GM12878 (cell line): ENCODE data around the gene RHBDF2. TPM values are rescaled to one million over a fixed set of nuclear protein-coding genes. Genes with fewer than 3 reads are reported as not detected.

Experiments
- ATAC-seq: fragments of 200-7000 bp; cut with Tn5 transposase; 3 replicates; pipeline ENCODE4 v1.9.1; 2020; ENCODE audit warnings: mild to moderate bottlenecking, moderate library complexity
- BruUV-seq: library from RNA; stranded (reverse); fragments of 400-500 nt; replicated peaks from 2 replicates; lab custom pipeline; 2021; lab: Mats Ljungman, UMichigan
- CTCF ChIA-PET: fragments of 300-600 bp; sonication (Branson Sonifier 250); formaldehyde crosslinking; extraction: SDS; loops from one replicate; lab custom pipeline; 2021; ENCODE audit warnings: inconsistent platforms; lab: Yijun Ruan, JAX
- POLR2A ChIA-PET: fragments of 350-600 bp; formaldehyde crosslinking; extraction: SDS; loops from one replicate; lab custom pipeline; 2021; ENCODE audit warnings: inconsistent platforms; lab: Charles Lee
- RAD21 ChIA-PET: fragments of 300-600 bp; sonication (Branson Sonifier 250); formaldehyde crosslinking; loops from one replicate; lab custom pipeline; 2023; ENCODE audit warnings: antibody characterized with exemption; ENCODE audit not compliant: unreplicated experiment; lab: Charles Lee
- SMC1A ChIA-PET: fragments of 300-600 bp; sonication (Branson Sonifier 250); formaldehyde crosslinking; loops from one replicate; lab custom pipeline; 2023; ENCODE audit not compliant: unreplicated experiment, uncharacterized antibody; lab: Charles Lee
- DNase-seq: peaks from one replicate; pipeline ENCODE4 v3.0.0-alpha.2; 2011; ENCODE audit warnings: low read depth, low spot score
- FAIRE-seq: peaks from 3 replicates; lab custom pipeline; 2011; peaks lifted over from hg19 to GRCh38; lab: Jason Lieb, UNC
- H2AFZ ChIP-seq: 2 replicates; pipeline ENCODE4 v1.6.0; 2011; ENCODE audit warnings: low read depth, low read length, control low read depth; ENCODE audit not compliant: control insufficient read depth
- H3K27ac ChIP-seq: 2 replicates; pipeline ENCODE4 v1.5.1; 2011; ENCODE audit warnings: control low read depth; ENCODE audit not compliant: control insufficient read depth, insufficient read depth
- H3K27me3 ChIP-seq, 2 experiments: replicated peaks in 1 of 2; 2 replicates each; pipeline versions ENCODE4 v1.6.0 to v1.6.1; 2011; ENCODE audit warnings: low read length in 1 of 2; ENCODE audit not compliant: control insufficient read depth in 2 of 2, insufficient read depth in 2 of 2
- H3K36me3 ChIP-seq, 2 experiments: 2 replicates each; pipeline ENCODE4 v1.5.1; 2011; ENCODE audit warnings: low read length in 1 of 2; ENCODE audit not compliant: control insufficient read depth in 2 of 2, insufficient read depth in 2 of 2
- H3K4me1 ChIP-seq: 2 replicates; pipeline ENCODE4 v1.6.1; 2011; ENCODE audit warnings: mild to moderate bottlenecking, low read length, moderate library complexity, mixed read lengths; ENCODE audit not compliant: control insufficient read depth, insufficient read depth
- H3K4me2 ChIP-seq: 2 replicates; pipeline ENCODE4 v1.6.0; 2011; ENCODE audit warnings: control low read depth; ENCODE audit not compliant: control insufficient read depth, insufficient read depth
- H3K4me3 ChIP-seq: fragments of 200-600 bp; sonication (generic); 2 replicates; pipeline ENCODE4 v1.5.1; 2016
- H3K79me2 ChIP-seq: 2 replicates; pipeline ENCODE4 v1.6.0; 2011; ENCODE audit warnings: low read length; ENCODE audit not compliant: control insufficient read depth, insufficient read depth
- H3K9ac ChIP-seq: 2 replicates; pipeline ENCODE4 v1.8.0; 2011; ENCODE audit warnings: low read length, control low read depth, mixed read lengths; ENCODE audit not compliant: control insufficient read depth, insufficient read depth
- H3K9me3 ChIP-seq: replicated peaks from 3 replicates; pipeline ENCODE4 v1.5.1; 2011; ENCODE audit warnings: mild to moderate bottlenecking, low read length; ENCODE audit not compliant: control insufficient read depth, insufficient read depth
- H4K20me1 ChIP-seq: 2 replicates; pipeline ENCODE4 v1.6.0; 2011; ENCODE audit not compliant: control insufficient read depth, insufficient read depth
- CHD2 ChIP-seq: IDR thresholded peaks from 2 replicates; pipeline ENCODE4 v1.6.1; 2011; ENCODE audit warnings: low read depth, low read length, improper control_type of control experiment, borderline replicate concordance
- CREB1 ChIP-seq: IDR thresholded peaks from 2 replicates; pipeline ENCODE4 v1.6.1; 2012; ENCODE audit warnings: low read depth, mild to moderate bottlenecking, inconsistent platforms
- DPF2 ChIP-seq: fragments of 450-650 bp; IDR thresholded peaks from 2 replicates; pipeline ENCODE4 v1.6.1; 2017; ENCODE audit warnings: mild to moderate bottlenecking
- HDAC2 ChIP-seq: fragments of 200-600 bp; sonication (generic); IDR thresholded peaks from 2 replicates; pipeline ENCODE4 v1.6.1; 2017
- MEF2B ChIP-seq: fragments of 450-650 bp; IDR thresholded peaks from 2 replicates; pipeline ENCODE4 v1.6.1; 2018; ENCODE audit warnings: mild to moderate bottlenecking, moderate library complexity; ENCODE audit not compliant: partially characterized antibody, poor library complexity, severe bottlenecking
- MYC ChIP-seq: IDR thresholded peaks from 2 replicates; pipeline ENCODE4 v1.6.1; 2011; ENCODE audit warnings: mild to moderate bottlenecking, low read length, moderate library complexity, inconsistent platforms; ENCODE audit not compliant: insufficient read depth, insufficient replicate concordance, insufficient read length, severe bottlenecking
- POLR2AphosphoS5 ChIP-seq: IDR thresholded peaks from 2 replicates; pipeline ENCODE4 v1.6.1; 2011; ENCODE audit warnings: mild to moderate bottlenecking, low read length, inconsistent platforms
- POU2F2 ChIP-seq: IDR thresholded peaks from 3 replicates; pipeline ENCODE4 v1.6.1; 2011; ENCODE audit warnings: low read depth, mild to moderate bottlenecking, low read length, borderline replicate concordance
- RCOR1 ChIP-seq: conservative IDR thresholded peaks from 2 replicates; pipeline ENCODE4 v1.6.1; 2012; ENCODE audit warnings: low read depth, low read length, improper control_type of control experiment
- WGBS: methylation state at CpG from one replicate; pipeline ENCODE4 v1.1.6; 2016; ENCODE audit warnings: low lambda C conversion rate; ENCODE audit not compliant: insufficient replicate concordance, insufficient coverage; ENCODE audit errors: missing lambda C conversion rate; 5-methylcytosine and 5-hydroxymethylcytosine counted together
- in situ Hi-C: fragments of 300-500 bp; cut with MboI; formaldehyde crosslinking; loops from 9 replicates; pipeline ENCODE4 v1.14.3; 2018; ENCODE audit warnings: mixed read lengths
- intact Hi-C: fragments of 100-400 bp; cut with micrococcal nuclease; formaldehyde crosslinking; loops from one replicate; pipeline ENCODE4 v1.14.2; 2022; ENCODE audit not compliant: unreplicated experiment
- polyA plus RNA-seq, 11 experiments: library from polyadenylated mRNA; depleted of rRNA in 4 of 11; unstranded in 6 of 11; stranded (reverse) in 5 of 11; fragments of >200 nt; fragmentation: Nextera tagmentation in 4 of 11; fragmentation: Illumina TruSeq in 1 of 11; extraction: Ambion mirVana in 4 of 11; extraction: Trizol in 1 of 11; gene quantifications; 1 replicate in 1 of 11; 2 replicates in 10 of 11; pipeline versions ENCODE4 v1.2.1 to v1.2.3, GENCODE V29; 2011 to 2016; ENCODE audit warnings: inconsistent platforms in 2 of 11, missing spikeins in 2 of 11, low read depth in 1 of 11
- total RNA-seq, 4 experiments: library from RNA; depleted of rRNA in 3 of 4; stranded (reverse); fragments of >200 nt in 3 of 4; fragmentation: Illumina TruSeq in 1 of 4; extraction: Trizol in 1 of 4; gene quantifications; 2 replicates each; pipeline versions ENCODE4 v1.2.1 to v1.2.3, GENCODE V29; 2013 to 2021
- TF ChIP-seq, protein P1 (sequence below): IDR thresholded peaks from 2 replicates; pipeline ENCODE4 v1.6.1; 2012; ENCODE audit warnings: low read depth, low read length, improper control_type of control experiment
- TF ChIP-seq, protein P2 (sequence below): fragments of 450-650 bp; formaldehyde crosslinking; IDR thresholded peaks from 2 replicates; pipeline ENCODE4 v1.4.0; 2022; ENCODE audit warnings: mild to moderate bottlenecking, moderate library complexity

RHBDF2 gene
- total and polyA plus RNA-seq, 10 of the 15 experiments (the other 5 are each of a cell fraction or from before 2014, with no cell fraction given) = 0.97 to 43.0 (median 18.7) TPM

DNA sequence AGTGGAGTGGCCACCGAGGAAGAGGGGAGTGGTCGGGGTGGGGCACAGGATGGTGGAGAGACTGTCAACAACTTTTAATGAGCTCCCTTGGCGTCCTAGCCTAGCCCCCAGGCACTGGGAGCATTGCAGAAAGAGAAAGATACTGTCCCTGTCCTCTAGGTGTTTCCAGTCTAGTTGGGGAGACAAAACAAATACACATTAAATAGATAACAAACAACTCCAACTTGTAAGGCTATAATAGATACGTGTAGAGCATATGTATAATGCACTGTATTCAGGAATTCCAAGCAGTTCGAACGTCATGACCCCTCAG is 47.8 kb downstream of the RHBDF2 start:
- RAD21 ChIA-PET = no interaction called here
- Histone ChIP-seq H3K36me3 (no peaks in the 10 kb centered on the region), H3K4me2 (no peak overlapping the region), H3K9ac (no peak overlapping the region), H3K4me3 (no peak overlapping the region), H3K4me1 (peaks cover 5% of the 10 kb centered on the region), H3K79me2 (peaks cover 42% of the 10 kb centered on the region), H3K9me3 (no peaks in the 10 kb centered on the region), H3K27me3 (no peaks in the 10 kb centered on the region), H3K27ac (no peak overlapping the region), H4K20me1 (0 out of 2 replicates have a peak, but pooled peaks cover 2% of the 10 kb centered on the region), H2AFZ (peak overlapping the region; percentile 21; the same call in 1 of the 2 replicates)
- TF ChIP-seq CHD2 = no peak
- peak; percentile 2 for TF ChIP-seq MEF2B
- TF ChIP-seq HDAC2 = 0 out of 2 replicates have a peak, but pooled peaks have one; percentile 8
- BruUV-seq = no TSS peak
- in situ Hi-C loops = no loop called here
- 20% methylated on average over 6 of the region's 6 CpGs for WGBS
- FAIRE-seq (no peak), DNase-seq (no peak), ATAC-seq (no peak)
- POLR2A ChIA-PET = interaction anchor here (0.6 to 1.1 kb wide), 4 partner anchors 8 to 46 kb away, joined by 3 to 9 read pairs (median 3); no protein-coding TSS in a partner anchor
- CTCF ChIA-PET = interaction anchor here (0.6 to 2.0 kb wide), 9 partner anchors 8 to 130 kb away, joined by 3 to 9 read pairs (median 4); partner anchors contain the start of gene PRPSAP1
- SMC1A ChIA-PET = interaction anchor here (1.0 to 2.5 kb wide), 7 partner anchors 8 to 218 kb away, joined by 3 to 7 read pairs (median 3); partner anchors contain the start of gene RHBDF2
- intact Hi-C loops = no loop called here

DNA sequence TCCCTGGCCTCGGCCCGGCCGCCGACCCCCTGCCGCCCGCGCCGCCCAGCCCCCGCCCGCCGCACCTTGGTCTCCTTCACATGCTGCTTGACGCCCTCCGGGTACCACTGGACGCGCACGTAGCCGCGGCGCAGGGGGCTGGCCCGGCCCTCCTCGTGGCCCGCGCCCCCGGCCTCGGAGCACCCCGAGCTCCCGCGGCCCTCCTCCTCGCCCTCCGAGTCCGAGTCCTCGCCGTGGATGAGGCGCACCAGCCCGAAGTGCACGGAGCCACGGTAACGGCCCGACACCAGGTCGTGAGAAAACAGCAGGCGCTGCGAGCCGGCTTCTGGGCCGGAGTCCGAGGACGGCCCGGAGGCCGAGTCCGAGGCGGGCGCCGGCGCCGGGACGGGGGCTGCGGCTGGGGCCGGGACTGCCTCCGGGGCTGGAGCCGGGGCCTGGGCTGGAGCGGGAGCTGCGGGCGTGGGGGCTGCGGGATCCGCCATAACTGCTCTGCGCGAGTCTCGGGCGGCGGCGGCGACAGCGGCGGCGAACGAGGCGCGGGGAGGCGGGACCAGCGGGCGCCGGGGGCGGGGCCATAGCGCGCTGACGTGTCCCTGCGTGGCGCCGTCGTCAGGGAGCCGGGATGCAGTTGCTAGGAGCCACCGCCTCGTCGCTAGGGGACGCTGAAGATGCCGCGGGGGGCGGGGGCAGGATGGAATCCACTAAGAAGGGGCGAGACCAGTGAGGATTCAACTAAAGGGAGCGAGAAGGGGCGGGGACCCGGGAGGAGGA is 48.4 kb downstream of the RHBDF2 start, which contains the start of gene UBE2O:
Gene UBE2O, minus strand, starts transcription at position 493 of the 771 bp plus-strand sequence. Its CDS starts 11 bp downstream, at position 482.
- H3K9me3 ChIP-seq = no peaks in the 10 kb centered on the region
- BruUV-seq = no TSS peak
- 0 out of 2 replicates have a peak, but pooled peaks cover 2% of the 10 kb centered on the region for H4K20me1 ChIP-seq
- POLR2A ChIA-PET = interaction anchor here (0.5 to 1.1 kb wide), 3 partner anchors 30 to 670 kb away, joined by 3 read pairs; no protein-coding TSS in a partner anchor
- FAIRE-seq = no peak
- H3K36me3 ChIP-seq = no peaks in the 10 kb centered on the region
- peaks cover 48% of the 10 kb centered on the region for H3K79me2 ChIP-seq
- peak within 1 kb of the TSS; percentile 88 for H3K4me3 ChIP-seq
- RAD21 ChIA-PET = interaction anchor here (0.8 kb wide), 1 partner anchor 55 kb away, joined by 3 read pairs; no protein-coding TSS in a partner anchor
- peaks cover 6% of the 10 kb centered on the region for H3K4me1 ChIP-seq
- in situ Hi-C loops (no loop called here), intact Hi-C loops (no loop called here)
- CTCF ChIA-PET = interaction anchor here (0.8 to 2.0 kb wide), 8 partner anchors 8 to 99 kb away, joined by 3 to 9 read pairs (median 4); partner anchors contain the start of gene PRPSAP1
- H3K27ac ChIP-seq = peak within 1 kb of the TSS; percentile 72
- WGBS = 1% methylated on average over 53 of the region's 101 CpGs
- SMC1A ChIA-PET = interaction anchor here (1.0 to 2.5 kb wide), 7 partner anchors 8 to 219 kb away, joined by 3 to 7 read pairs (median 3); partner anchors contain the start of gene RHBDF2
- H3K4me2 ChIP-seq = peak within 1 kb of the TSS; percentile 93
- DNase-seq = no peak
- H2AFZ ChIP-seq = peak within 1 kb of the TSS; percentile 85
- peak within 1 kb of the TSS; percentile 77 for H3K9ac ChIP-seq
- ATAC-seq = peak; percentile 95
- H3K27me3 ChIP-seq = no peaks in the 10 kb centered on the region
- TF ChIP-seq, protein P1, sequence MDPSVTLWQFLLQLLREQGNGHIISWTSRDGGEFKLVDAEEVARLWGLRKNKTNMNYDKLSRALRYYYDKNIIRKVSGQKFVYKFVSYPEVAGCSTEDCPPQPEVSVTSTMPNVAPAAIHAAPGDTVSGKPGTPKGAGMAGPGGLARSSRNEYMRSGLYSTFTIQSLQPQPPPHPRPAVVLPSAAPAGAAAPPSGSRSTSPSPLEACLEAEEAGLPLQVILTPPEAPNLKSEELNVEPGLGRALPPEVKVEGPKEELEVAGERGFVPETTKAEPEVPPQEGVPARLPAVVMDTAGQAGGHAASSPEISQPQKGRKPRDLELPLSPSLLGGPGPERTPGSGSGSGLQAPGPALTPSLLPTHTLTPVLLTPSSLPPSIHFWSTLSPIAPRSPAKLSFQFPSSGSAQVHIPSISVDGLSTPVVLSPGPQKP = no peak
- TF ChIP-seq POLR2AphosphoS5 (peak; percentile 38; the same call in 1 of the 2 replicates), MYC (no peak), RCOR1 (peak; percentile 98), DPF2 (peak; percentile 69; the same call in 1 of the 2 replicates), HDAC2 (0 out of 2 replicates have a peak, but pooled peaks have one; percentile 55), POU2F2 (no peak), CREB1 (peak; percentile 91)
- TF ChIP-seq, protein P2, sequence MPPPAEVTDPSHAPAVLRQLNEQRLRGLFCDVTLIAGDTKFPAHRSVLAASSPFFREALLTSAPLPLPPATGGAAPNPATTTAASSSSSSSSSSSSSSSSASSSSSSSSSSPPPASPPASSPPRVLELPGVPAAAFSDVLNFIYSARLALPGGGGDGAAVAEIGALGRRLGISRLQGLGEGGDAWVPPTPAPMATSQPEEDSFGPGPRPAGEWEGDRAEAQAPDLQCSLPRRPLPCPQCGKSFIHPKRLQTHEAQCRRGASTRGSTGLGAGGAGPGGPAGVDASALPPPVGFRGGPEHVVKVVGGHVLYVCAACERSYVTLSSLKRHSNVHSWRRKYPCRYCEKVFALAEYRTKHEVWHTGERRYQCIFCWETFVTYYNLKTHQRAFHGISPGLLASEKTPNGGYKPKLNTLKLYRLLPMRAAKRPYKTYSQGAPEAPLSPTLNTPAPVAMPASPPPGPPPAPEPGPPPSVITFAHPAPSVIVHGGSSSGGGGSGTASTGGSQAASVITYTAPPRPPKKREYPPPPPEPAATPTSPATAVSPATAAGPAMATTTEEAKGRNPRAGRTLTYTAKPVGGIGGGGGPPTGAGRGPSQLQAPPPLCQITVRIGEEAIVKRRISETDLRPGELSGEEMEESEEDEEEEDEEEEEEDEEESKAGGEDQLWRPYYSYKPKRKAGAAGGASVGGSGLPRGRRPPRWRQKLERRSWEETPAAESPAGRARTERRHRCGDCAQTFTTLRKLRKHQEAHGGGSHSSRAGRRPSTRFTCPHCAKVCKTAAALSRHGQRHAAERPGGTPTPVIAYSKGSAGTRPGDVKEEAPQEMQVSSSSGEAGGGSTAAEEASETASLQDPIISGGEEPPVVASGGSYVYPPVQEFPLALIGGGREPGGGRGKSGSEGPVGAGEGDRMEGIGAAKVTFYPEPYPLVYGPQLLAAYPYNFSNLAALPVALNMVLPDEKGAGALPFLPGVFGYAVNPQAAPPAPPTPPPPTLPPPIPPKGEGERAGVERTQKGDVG (CRISPR knock-in tag) = no peak
